ENCODE measurements around the gene SIGMAR1. TPM values are rescaled to one million over a fixed set of nuclear protein-coding genes. Genes with fewer than 3 reads are reported as not detected.

Gene SIGMAR1
- total RNA-seq, 2 donors from 2014 or later, result 49.6 to 114 TPM

DNA sequence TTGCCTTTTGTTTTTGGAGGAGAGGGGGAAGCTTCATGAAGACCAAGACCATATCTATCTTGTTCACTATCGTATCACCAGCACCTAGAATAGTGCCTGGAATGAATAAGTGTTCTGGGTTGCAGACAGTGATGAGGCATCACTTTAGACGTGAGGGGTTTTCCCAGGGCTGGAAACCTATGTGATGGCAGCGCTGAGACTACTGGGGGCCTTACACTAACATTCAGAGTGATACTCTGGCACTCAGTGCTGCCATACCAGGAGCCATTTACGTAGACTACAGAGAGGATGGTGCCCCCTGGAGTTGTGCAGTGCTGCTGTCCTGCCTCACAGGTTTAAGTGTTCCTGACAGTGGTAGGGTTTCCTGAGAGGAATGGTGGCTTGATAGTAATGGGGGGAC lies 46.6 kb upstream of the SIGMAR1 start:
- no peaks in the 10 kb centered on the region for H3K4me1 ChIP-seq
- TF ChIP-seq, protein P1, sequence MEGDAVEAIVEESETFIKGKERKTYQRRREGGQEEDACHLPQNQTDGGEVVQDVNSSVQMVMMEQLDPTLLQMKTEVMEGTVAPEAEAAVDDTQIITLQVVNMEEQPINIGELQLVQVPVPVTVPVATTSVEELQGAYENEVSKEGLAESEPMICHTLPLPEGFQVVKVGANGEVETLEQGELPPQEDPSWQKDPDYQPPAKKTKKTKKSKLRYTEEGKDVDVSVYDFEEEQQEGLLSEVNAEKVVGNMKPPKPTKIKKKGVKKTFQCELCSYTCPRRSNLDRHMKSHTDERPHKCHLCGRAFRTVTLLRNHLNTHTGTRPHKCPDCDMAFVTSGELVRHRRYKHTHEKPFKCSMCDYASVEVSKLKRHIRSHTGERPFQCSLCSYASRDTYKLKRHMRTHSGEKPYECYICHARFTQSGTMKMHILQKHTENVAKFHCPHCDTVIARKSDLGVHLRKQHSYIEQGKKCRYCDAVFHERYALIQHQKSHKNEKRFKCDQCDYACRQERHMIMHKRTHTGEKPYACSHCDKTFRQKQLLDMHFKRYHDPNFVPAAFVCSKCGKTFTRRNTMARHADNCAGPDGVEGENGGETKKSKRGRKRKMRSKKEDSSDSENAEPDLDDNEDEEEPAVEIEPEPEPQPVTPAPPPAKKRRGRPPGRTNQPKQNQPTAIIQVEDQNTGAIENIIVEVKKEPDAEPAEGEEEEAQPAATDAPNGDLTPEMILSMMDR (IDR thresholded peaks at IDR 0.05), result no peak
- no peaks in the 10 kb centered on the region for H3K9me3 ChIP-seq
- no peak overlapping the region for H3K4me3 ChIP-seq
- H3K36me3 ChIP-seq, result no peaks in the 10 kb centered on the region
- DNase-seq, result no peak
- H3K27ac ChIP-seq, result no peak overlapping the region
- H3K27me3 ChIP-seq, result no peaks in the 10 kb centered on the region
- intact Hi-C loops (cut with DNase I), result no loop called here
- no peak overlapping the region for H3K9ac ChIP-seq (ENCODE audit: low read depth in 2 of 2, low read length in 2 of 2)

DNA sequence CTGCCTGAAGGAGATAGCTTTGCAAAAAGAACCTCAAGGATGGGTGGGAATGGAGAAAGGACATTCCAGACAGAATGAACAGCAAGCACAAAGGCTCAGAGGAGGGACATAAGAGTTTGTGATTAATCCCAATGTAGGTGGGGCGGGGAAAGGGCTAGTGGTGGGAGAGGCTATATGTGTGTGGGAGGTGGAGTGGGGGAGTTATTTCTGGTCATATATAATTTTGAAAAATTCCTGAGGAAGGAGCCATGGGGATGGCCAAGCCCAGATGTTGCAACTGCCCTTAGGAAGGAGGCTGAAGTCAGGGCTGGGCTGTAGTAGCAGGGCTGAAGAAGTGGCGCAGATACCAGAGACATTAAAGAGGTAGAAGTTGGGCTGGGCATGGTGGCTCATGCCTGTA lies 38.3 kb upstream of the SIGMAR1 start:
- Histone ChIP-seq H3K27ac (no peak overlapping the region), H3K4me3 (no peak overlapping the region), H3K27me3 (no peaks in the 10 kb centered on the region), H3K9ac (ENCODE audit: low read depth in 2 of 2, low read length in 2 of 2) (no peak overlapping the region), H3K4me1 (no peaks in the 10 kb centered on the region), H3K9me3 (no peaks in the 10 kb centered on the region), H3K36me3 (no peaks in the 10 kb centered on the region)
- DNase-seq, result no peak
- TF ChIP-seq, protein P1 (IDR thresholded peaks at IDR 0.05), result no peak
- intact Hi-C loops (cut with DNase I), result no loop called here

DNA sequence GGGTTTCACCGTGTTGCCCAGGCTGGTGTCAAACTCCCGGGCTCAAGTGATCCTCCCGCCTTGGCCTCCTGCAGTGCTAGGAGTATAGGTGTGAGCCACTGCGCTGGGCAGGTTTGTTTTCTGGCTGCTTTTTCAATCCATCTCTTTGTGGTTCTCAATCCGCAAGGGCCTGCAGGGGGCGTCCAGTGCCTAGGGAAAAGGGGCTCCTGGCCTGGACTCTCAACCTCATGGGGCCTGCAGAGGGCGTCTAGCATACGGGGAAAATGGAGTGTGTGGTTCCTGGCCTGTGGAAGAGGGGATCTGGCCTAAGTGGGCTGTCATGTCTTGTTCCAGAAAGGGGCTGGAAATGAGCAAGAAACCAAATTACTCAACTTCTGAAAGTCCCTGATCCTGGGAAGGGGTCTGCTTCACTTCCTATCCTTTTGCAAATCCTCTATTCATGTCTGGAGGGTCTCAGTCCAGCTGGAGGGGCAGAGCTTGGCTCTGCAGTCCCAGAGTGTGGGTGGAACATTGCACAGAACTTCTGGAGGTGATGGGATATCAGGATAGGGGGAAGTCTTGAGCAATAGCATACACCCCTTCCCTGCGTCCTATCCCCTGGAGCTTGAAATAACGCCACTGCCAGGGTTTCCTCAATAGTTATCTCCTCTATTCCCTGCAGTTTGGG lies 37.6 kb upstream of the SIGMAR1 start:
- H3K9me3 ChIP-seq, result no peaks in the 10 kb centered on the region
- TF ChIP-seq, protein P1 (IDR thresholded peaks at IDR 0.05), result peak; percentile 72
- peak; percentile 76 for DNase-seq
- no peak overlapping the region for H3K27ac ChIP-seq
- no peak overlapping the region for H3K4me3 ChIP-seq
- peak overlapping the region in 1 of 2 donors; percentile 35 for H3K9ac ChIP-seq (ENCODE audit: low read depth in 2 of 2, low read length in 2 of 2)
- intact Hi-C loops (cut with DNase I), result no loop called here
- H3K36me3 ChIP-seq, result no peaks in the 10 kb centered on the region
- no peaks in the 10 kb centered on the region for H3K4me1 ChIP-seq
- no peaks in the 10 kb centered on the region for H3K27me3 ChIP-seq

DNA sequence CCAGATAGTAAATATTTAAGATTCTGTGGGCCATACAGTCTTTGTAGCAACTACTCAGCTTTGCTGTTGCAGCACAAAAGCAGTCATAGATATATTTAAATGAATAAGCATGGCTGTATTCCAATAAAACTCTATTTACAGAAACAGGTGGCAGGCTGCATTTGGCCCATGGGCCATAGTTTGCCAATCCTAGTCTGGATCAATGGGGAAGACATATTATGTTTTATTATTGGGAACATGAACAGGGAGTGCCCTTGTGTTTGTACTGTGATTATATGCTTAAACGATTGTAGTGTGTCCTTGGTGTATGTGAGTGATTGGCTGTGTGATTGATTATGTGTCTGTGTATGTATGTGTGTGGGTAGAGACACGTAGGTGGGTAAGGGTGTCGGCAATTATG lies 36.9 kb upstream of the SIGMAR1 start:
- intact Hi-C loops (cut with DNase I), result no loop called here
- TF ChIP-seq, protein P1 (IDR thresholded peaks at IDR 0.05), result no peak
- H3K36me3 ChIP-seq, result no peaks in the 10 kb centered on the region
- no peak overlapping the region for H3K9ac ChIP-seq (ENCODE audit: low read depth in 2 of 2, low read length in 2 of 2)
- H3K9me3 ChIP-seq, result no peaks in the 10 kb centered on the region
- no peaks in the 10 kb centered on the region for H3K27me3 ChIP-seq
- H3K4me1 ChIP-seq, result no peaks in the 10 kb centered on the region
- no peak overlapping the region for H3K27ac ChIP-seq
- no peak for DNase-seq
- no peak overlapping the region for H3K4me3 ChIP-seq

DNA sequence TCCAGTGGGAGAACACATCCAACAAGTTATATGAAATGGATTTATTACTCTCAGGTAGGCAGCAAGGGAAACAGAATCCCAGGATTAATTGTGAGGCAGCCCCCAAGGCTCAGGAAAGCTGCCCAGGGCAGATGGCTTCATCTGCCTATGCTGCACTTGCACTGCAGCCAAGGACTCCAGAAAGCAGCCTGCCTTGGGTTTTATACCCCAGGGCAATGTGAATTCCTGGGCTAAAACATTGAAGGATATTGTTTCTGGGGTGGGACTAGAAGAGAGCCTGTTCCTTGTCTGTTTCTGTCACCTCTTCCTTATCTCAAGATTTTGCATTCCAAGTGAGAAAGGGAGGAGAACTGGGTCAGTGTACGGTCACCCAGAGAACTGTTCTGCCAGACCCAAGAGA lies 33.7 kb upstream of the SIGMAR1 start:
- no peaks in the 10 kb centered on the region for H3K4me1 ChIP-seq
- H3K9me3 ChIP-seq, result no peaks in the 10 kb centered on the region
- intact Hi-C loops (cut with DNase I), result no loop called here
- H3K27ac ChIP-seq, result no peak overlapping the region
- TF ChIP-seq, protein P1 (IDR thresholded peaks at IDR 0.05), result no peak
- no peak overlapping the region for H3K4me3 ChIP-seq
- no peak for DNase-seq
- no peaks in the 10 kb centered on the region for H3K36me3 ChIP-seq
- no peak overlapping the region for H3K9ac ChIP-seq (ENCODE audit: low read depth in 2 of 2, low read length in 2 of 2)
- no peaks in the 10 kb centered on the region for H3K27me3 ChIP-seq
